Astrocyte (in vitro differentiated cells and primary cell): Measurements from ENCODE around the gene COX4I2. TPM values are rescaled to one million over a fixed set of nuclear protein-coding genes. Genes with fewer than 3 reads are reported as not detected.
"Not testable (repeated sequence)": the region's sequence is repeated elsewhere in the genome, so short reads cannot be mapped to it uniquely, and the experiment has no call there.

Experiments used
- DNase-seq: peaks from one replicate; pipeline ENCODE4 v3.0.0-alpha.2; 2010; ENCODE audit warnings: low read depth
- FAIRE-seq: peaks from 2 replicates; lab custom pipeline; 2011; peaks lifted over from hg19 to GRCh38; lab: Jason Lieb, UNC
- H2AFZ ChIP-seq: 2 replicates; pipeline ENCODE4 v1.6.0; 2012; ENCODE audit warnings: low read depth, low read length, inconsistent platforms
- H3K27ac ChIP-seq: 2 replicates; pipeline ENCODE4 v1.5.1; 2011; ENCODE audit warnings: low read depth, low read length, inconsistent platforms
- H3K27me3 ChIP-seq: 2 replicates; pipeline ENCODE4 v1.6.0; 2011; ENCODE audit warnings: low read length, inconsistent platforms; ENCODE audit not compliant: insufficient read depth
- H3K36me3 ChIP-seq: 2 replicates; pipeline ENCODE4 v1.5.1; 2011; ENCODE audit warnings: low read length, inconsistent platforms; ENCODE audit not compliant: insufficient read depth
- H3K4me1 ChIP-seq: 2 replicates; pipeline ENCODE4 v1.5.1; 2011; ENCODE audit warnings: low read length, inconsistent platforms; ENCODE audit not compliant: insufficient read depth
- H3K4me2 ChIP-seq: 2 replicates; pipeline ENCODE4 v1.6.0; 2012; ENCODE audit warnings: low read length, inconsistent platforms
- H3K4me3 ChIP-seq: 2 replicates; pipeline ENCODE4 v1.5.1; 2011; ENCODE audit warnings: low read depth, mild to moderate bottlenecking, low read length, inconsistent platforms; ENCODE audit not compliant: insufficient read depth
- H3K79me2 ChIP-seq: 2 replicates; pipeline ENCODE4 v1.6.0; 2012; ENCODE audit warnings: mild to moderate bottlenecking, low read length, inconsistent platforms; ENCODE audit not compliant: insufficient read depth
- H3K9ac ChIP-seq: 2 replicates; pipeline ENCODE4 v1.6.0; 2012; ENCODE audit warnings: mild to moderate bottlenecking, low read length, inconsistent platforms
- H3K9me3 ChIP-seq: 2 replicates; pipeline ENCODE4 v1.5.1; 2012; ENCODE audit warnings: low read depth, mild to moderate bottlenecking, low read length, inconsistent platforms; ENCODE audit not compliant: insufficient read depth
- H4K20me1 ChIP-seq: 2 replicates; pipeline ENCODE4 v1.6.0; 2012; ENCODE audit warnings: low read length, inconsistent platforms; ENCODE audit not compliant: insufficient read depth
- H3K27ac Mint-ChIP-seq: one replicate; pipeline ENCODE4 v1.8.0; 2021; ENCODE audit warnings: mild to moderate bottlenecking, mixed read lengths; ENCODE audit not compliant: unreplicated experiment
- H3K27me3 Mint-ChIP-seq: one replicate; pipeline ENCODE4 v1.8.0; 2021; ENCODE audit warnings: low read depth, mixed read lengths; ENCODE audit not compliant: unreplicated experiment
- H3K36me3 Mint-ChIP-seq: one replicate; pipeline ENCODE4 v1.8.0; 2021; ENCODE audit warnings: low read depth, mixed read lengths; ENCODE audit not compliant: unreplicated experiment
- H3K4me1 Mint-ChIP-seq: one replicate; pipeline ENCODE4 v1.8.0; 2021; ENCODE audit warnings: low read depth, mixed read lengths; ENCODE audit not compliant: unreplicated experiment
- H3K4me3 Mint-ChIP-seq: one replicate; pipeline ENCODE4 v1.8.0; 2021; ENCODE audit warnings: mild to moderate bottlenecking, moderate library complexity, mixed read lengths; ENCODE audit not compliant: unreplicated experiment
- H3K9me3 Mint-ChIP-seq: one replicate; pipeline ENCODE4 v1.8.0; 2021; ENCODE audit warnings: mild to moderate bottlenecking, mixed read lengths; ENCODE audit not compliant: unreplicated experiment
- EZH2 ChIP-seq: IDR thresholded peaks from 2 replicates; pipeline ENCODE4 v1.6.1; 2012; ENCODE audit warnings: mild to moderate bottlenecking, low read length, inconsistent platforms; ENCODE audit not compliant: insufficient read depth
- total RNA-seq: library from RNA; stranded (reverse); gene quantifications from 2 replicates; pipeline ENCODE4 v1.2.1, GENCODE V29; 2021
- TF ChIP-seq, protein P1 (sequence below): IDR thresholded peaks from 2 replicates; pipeline ENCODE4 v1.5.1; 2011; ENCODE audit warnings: low read depth, mild to moderate bottlenecking, inconsistent platforms, low read length, moderate library complexity; ENCODE audit not compliant: insufficient read depth

COX4I2 gene
- total RNA-seq, 1 donor from 2014 or later, result not detected

- FAIRE-seq (no peak), DNase-seq (peak; percentile 70)
- H4K20me1 ChIP-seq, result peaks cover 24% of the 10 kb centered on the region
- H3K4me3 Mint-ChIP-seq, result peak overlapping the region; percentile 68
- peak overlapping the region; percentile 97 for H3K9ac ChIP-seq
- peaks cover 31% of the 10 kb centered on the region for H3K79me2 ChIP-seq
- peak overlapping the region; percentile 89 for H3K4me2 ChIP-seq
- H3K36me3 Mint-ChIP-seq, result no peaks in the 10 kb centered on the region
- H3K27ac ChIP-seq, result peak overlapping the region; percentile 98
- H3K9me3 Mint-ChIP-seq, result no peaks in the 10 kb centered on the region
- no peaks in the 10 kb centered on the region for H3K27me3 Mint-ChIP-seq
- H3K27ac Mint-ChIP-seq, result peak overlapping the region; percentile 69
- peaks cover 40% of the 10 kb centered on the region for H3K4me1 ChIP-seq
- H2AFZ ChIP-seq, result peak overlapping the region; percentile 55
- no peaks in the 10 kb centered on the region for H3K27me3 ChIP-seq
- TF ChIP-seq, protein P1, sequence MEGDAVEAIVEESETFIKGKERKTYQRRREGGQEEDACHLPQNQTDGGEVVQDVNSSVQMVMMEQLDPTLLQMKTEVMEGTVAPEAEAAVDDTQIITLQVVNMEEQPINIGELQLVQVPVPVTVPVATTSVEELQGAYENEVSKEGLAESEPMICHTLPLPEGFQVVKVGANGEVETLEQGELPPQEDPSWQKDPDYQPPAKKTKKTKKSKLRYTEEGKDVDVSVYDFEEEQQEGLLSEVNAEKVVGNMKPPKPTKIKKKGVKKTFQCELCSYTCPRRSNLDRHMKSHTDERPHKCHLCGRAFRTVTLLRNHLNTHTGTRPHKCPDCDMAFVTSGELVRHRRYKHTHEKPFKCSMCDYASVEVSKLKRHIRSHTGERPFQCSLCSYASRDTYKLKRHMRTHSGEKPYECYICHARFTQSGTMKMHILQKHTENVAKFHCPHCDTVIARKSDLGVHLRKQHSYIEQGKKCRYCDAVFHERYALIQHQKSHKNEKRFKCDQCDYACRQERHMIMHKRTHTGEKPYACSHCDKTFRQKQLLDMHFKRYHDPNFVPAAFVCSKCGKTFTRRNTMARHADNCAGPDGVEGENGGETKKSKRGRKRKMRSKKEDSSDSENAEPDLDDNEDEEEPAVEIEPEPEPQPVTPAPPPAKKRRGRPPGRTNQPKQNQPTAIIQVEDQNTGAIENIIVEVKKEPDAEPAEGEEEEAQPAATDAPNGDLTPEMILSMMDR, result no peak
- TF ChIP-seq EZH2, result no peak
- peaks cover 28% of the 10 kb centered on the region for H3K4me1 Mint-ChIP-seq
- H3K36me3 ChIP-seq, result no peaks in the 10 kb centered on the region
- H3K4me3 ChIP-seq, result peak overlapping the region; percentile 91
- H3K9me3 ChIP-seq, result no peaks in the 10 kb centered on the region
Measured at GRCh38 chr20:31608251-31608945, 29.3 kb upstream of the COX4I2 start.

DNA sequence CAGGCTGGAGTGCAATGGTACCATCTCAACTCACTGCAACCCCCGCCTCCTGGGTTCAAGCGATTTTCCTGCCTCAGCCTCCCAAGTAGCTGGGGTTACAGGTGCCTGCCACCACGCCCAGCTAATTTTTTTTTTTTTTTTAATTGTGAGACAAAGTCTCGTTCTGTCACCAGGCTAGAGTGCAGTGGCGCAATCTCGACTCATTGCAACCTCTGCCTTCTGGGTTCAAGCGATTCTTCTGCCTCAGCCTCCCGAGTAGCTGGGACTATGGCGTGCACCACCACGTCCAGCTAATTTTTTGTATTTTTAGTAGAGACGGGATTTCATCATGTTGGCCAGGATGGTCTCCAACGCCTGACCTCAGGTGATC is 25.5 kb upstream of the COX4I2 start:
- H3K9me3 ChIP-seq, H3K9me3 Mint-ChIP-seq, FAIRE-seq, H4K20me1 ChIP-seq, H3K4me3 Mint-ChIP-seq, H3K27me3 Mint-ChIP-seq, H2AFZ ChIP-seq, H3K4me3 ChIP-seq, H3K4me2 ChIP-seq, DNase-seq, H3K27ac ChIP-seq, H3K27ac Mint-ChIP-seq, H3K27me3 ChIP-seq, H3K36me3 Mint-ChIP-seq, H3K79me2 ChIP-seq, H3K9ac ChIP-seq, H3K36me3 ChIP-seq: not testable (repeated sequence)
- H3K4me1 ChIP-seq, result peaks cover 23% of the 10 kb centered on the region
- peaks cover 17% of the 10 kb centered on the region for H3K4me1 Mint-ChIP-seq

GRCh38 chr20:31615416-31615815 is 22.3 kb upstream of the COX4I2 start:
- no peak for TF ChIP-seq EZH2
- TF ChIP-seq, protein P1, result no peak
- Histone ChIP-seq H3K4me2 (no peak overlapping the region), H3K27ac (no peak overlapping the region), H2AFZ (no peak overlapping the region), H4K20me1 (no peaks in the 10 kb centered on the region), H3K79me2 (no peaks in the 10 kb centered on the region), H3K4me1 (peaks cover 5% of the 10 kb centered on the region), H3K27me3 (no peaks in the 10 kb centered on the region), H3K36me3 (no peaks in the 10 kb centered on the region), H3K9ac (no peak overlapping the region), H3K4me3 (no peak overlapping the region), H3K9me3 (no peaks in the 10 kb centered on the region)
- FAIRE-seq, result no peak
- H3K27ac Mint-ChIP-seq, result no peak overlapping the region
- no peak overlapping the region for H3K4me3 Mint-ChIP-seq
- DNase-seq, result no peak
- H3K4me1 Mint-ChIP-seq, result peaks cover 4% of the 10 kb centered on the region
- no peaks in the 10 kb centered on the region for H3K36me3 Mint-ChIP-seq
- H3K9me3 Mint-ChIP-seq, result peaks cover 6% of the 10 kb centered on the region
- peaks cover 9% of the 10 kb centered on the region for H3K27me3 Mint-ChIP-seq
